ENCODE data around the gene DCP1A.

DNA sequence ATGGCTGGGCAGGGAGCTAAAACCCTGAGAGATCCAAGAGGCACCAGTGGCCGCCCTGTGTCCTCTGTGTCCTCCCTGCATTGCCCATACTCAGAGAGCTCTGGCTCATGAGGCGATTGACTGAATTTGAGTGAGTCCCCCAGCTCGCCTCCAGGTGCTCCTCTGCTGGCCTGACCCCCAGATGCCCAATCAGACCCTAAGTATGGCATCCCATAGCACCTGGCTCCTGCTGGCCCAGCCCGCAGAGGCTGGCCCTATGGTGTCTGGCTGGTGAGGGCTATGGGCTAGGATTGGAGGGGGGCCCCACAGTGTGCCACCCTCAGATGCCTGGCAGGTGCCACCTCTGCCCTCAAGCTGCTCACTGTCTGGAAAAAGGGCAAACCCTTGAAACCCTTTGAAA, 89.9 kb downstream of the DCP1A start:
- TF ChIP-seq POLR2A (IDR thresholded peaks at IDR 0.05): no peak
- TF ChIP-seq, protein P1, sequence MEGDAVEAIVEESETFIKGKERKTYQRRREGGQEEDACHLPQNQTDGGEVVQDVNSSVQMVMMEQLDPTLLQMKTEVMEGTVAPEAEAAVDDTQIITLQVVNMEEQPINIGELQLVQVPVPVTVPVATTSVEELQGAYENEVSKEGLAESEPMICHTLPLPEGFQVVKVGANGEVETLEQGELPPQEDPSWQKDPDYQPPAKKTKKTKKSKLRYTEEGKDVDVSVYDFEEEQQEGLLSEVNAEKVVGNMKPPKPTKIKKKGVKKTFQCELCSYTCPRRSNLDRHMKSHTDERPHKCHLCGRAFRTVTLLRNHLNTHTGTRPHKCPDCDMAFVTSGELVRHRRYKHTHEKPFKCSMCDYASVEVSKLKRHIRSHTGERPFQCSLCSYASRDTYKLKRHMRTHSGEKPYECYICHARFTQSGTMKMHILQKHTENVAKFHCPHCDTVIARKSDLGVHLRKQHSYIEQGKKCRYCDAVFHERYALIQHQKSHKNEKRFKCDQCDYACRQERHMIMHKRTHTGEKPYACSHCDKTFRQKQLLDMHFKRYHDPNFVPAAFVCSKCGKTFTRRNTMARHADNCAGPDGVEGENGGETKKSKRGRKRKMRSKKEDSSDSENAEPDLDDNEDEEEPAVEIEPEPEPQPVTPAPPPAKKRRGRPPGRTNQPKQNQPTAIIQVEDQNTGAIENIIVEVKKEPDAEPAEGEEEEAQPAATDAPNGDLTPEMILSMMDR (IDR thresholded peaks at IDR 0.05): no peak
